Measurements from ENCODE around the gene NFKBIA.

DNA sequence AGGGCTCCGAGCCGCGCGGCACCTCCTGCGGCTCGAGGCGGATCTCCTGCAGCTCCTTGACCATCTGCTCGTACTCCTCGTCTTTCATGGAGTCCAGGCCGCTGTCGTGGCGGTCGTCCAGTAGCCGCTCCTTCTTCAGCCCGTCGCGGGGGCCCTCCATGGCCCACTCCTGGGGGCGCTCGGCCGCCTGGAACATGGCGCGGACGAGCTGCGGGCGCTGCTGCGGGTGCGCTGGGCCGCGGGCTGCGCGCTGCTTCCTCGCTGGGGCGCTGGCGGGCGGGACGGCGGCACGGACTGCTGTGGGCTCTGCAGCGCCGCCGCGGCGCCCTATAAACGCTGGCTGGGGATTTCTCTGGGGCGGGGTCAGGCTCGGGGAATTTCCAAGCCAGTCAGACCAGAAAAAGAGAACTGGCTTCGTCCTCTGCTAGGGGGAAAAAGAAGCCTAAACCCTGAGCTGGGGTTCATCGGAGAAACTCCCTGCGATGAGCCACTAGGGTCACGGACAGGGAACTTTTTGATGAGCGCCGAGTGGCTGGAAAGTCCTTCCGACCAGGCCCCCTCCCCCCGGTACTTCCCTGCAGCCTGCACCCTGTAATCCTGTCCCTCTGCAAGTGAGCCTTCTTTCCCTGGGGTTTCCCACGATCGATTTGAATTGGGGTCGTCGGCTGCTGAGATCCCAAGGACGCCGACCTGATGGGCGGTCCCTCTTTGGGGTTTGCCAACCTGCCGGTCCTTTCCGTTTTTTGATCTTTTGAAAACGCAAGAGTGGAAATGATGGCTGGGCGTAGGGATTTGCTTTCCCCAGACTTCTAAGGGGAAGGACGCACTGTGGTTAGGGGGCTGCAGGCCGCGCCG is at the start of gene NFKBIA:
- TF ChIP-seq, protein P1, sequence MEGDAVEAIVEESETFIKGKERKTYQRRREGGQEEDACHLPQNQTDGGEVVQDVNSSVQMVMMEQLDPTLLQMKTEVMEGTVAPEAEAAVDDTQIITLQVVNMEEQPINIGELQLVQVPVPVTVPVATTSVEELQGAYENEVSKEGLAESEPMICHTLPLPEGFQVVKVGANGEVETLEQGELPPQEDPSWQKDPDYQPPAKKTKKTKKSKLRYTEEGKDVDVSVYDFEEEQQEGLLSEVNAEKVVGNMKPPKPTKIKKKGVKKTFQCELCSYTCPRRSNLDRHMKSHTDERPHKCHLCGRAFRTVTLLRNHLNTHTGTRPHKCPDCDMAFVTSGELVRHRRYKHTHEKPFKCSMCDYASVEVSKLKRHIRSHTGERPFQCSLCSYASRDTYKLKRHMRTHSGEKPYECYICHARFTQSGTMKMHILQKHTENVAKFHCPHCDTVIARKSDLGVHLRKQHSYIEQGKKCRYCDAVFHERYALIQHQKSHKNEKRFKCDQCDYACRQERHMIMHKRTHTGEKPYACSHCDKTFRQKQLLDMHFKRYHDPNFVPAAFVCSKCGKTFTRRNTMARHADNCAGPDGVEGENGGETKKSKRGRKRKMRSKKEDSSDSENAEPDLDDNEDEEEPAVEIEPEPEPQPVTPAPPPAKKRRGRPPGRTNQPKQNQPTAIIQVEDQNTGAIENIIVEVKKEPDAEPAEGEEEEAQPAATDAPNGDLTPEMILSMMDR (IDR thresholded peaks at IDR 0.05; ENCODE audit: borderline replicate concordance, extremely low read depth, low read length, poor library complexity, severe bottlenecking): peak; percentile 61
- no peak for TF ChIP-seq EZH2 (IDR thresholded peaks at IDR 0.05; ENCODE audit: borderline replicate concordance, low read depth, low read length, severe bottlenecking)

All from DND-41 (cell line).